Measurements from ENCODE around the gene ITPKB.
"Not testable (repeated sequence)": the region's sequence is repeated elsewhere in the genome, so short reads cannot be mapped to it uniquely, and the experiment has no call there.

ITPKB gene

GRCh38 chr1:226651041-226651731 lies 87.9 kb downstream of the ITPKB start:
- DNase-seq (ENCODE audit: low read depth), result no peak

- DNase-seq (ENCODE audit: low read depth), result no peak
These were observed 88.7 kb downstream of the ITPKB start for GRCh38 chr1:226650236-226650841.

- DNase-seq (ENCODE audit: low read depth), result no peak
These were observed 89.3 kb downstream of the ITPKB start for GRCh38 chr1:226649780-226650179.

GRCh38 chr1:226649244-226649643 lies 89.8 kb downstream of the ITPKB start:
- DNase-seq (ENCODE audit: low read depth), result no peak

GRCh38 chr1:226648421-226648820 lies 90.7 kb downstream of the ITPKB start:
- no peak for DNase-seq (ENCODE audit: low read depth)

GRCh38 chr1:226647719-226648118 lies 91.4 kb downstream of the ITPKB start:
- DNase-seq (ENCODE audit: low read depth), result no peak

GRCh38 chr1:226646870-226647449 lies 92.1 kb downstream of the ITPKB start:
- no peak for DNase-seq (ENCODE audit: low read depth)

- DNase-seq (ENCODE audit: low read depth), result no peak
These were observed 92.8 kb downstream of the ITPKB start for GRCh38 chr1:226646026-226646869.

- DNase-seq (ENCODE audit: low read depth), result no peak
These were observed 93.7 kb downstream of the ITPKB start for GRCh38 chr1:226645279-226645976.

- no peak for DNase-seq (ENCODE audit: low read depth)
These were observed 94.4 kb downstream of the ITPKB start for GRCh38 chr1:226644541-226645176.

- no peak for DNase-seq (ENCODE audit: low read depth)
These were observed 95.2 kb downstream of the ITPKB start for GRCh38 chr1:226643611-226644540.

- DNase-seq (ENCODE audit: low read depth), result peak; percentile 63
These were observed 95.9 kb downstream of the ITPKB start for GRCh38 chr1:226643177-226643576.

- DNase-seq (ENCODE audit: low read depth), result no peak
These were observed 96.7 kb downstream of the ITPKB start for GRCh38 chr1:226642421-226642820.

GRCh38 chr1:226641671-226642231 lies 97.3 kb downstream of the ITPKB start:
- DNase-seq (ENCODE audit: low read depth), result no peak

GRCh38 chr1:226640321-226641136 lies 98.6 kb downstream of the ITPKB start:
- DNase-seq (ENCODE audit: low read depth), result no peak

GRCh38 chr1:226639631-226640061 lies 99.4 kb downstream of the ITPKB start:
- no peak for DNase-seq (ENCODE audit: low read depth)

GRCh38 chr1:226639206-226639605 lies 99.9 kb downstream of the ITPKB start:
- not testable (repeated sequence) for DNase-seq (ENCODE audit: low read depth)

- DNase-seq (ENCODE audit: low read depth), result no peak
These were observed 100.5 kb downstream of the ITPKB start for GRCh38 chr1:226638608-226639007.

- DNase-seq (ENCODE audit: low read depth), result no peak
These were observed 101.0 kb downstream of the ITPKB start for GRCh38 chr1:226638001-226638601.

Data from stimulated activated CD8-positive, alpha-beta memory T cell treated with anti-CD3 and anti-CD28 coated beads, Interleukin-4, amount 100 ng/mL, for 24 hours (primary cell).